HG03039 (cell line): ENCODE results near the gene BMPR1A.
"Not testable (repeated sequence)": the region's sequence is repeated elsewhere in the genome, so short reads cannot be mapped to it uniquely, and the experiment has no call there.

Source experiments
- ATAC-seq: cut with Tn5 transposase; IDR thresholded peaks from one replicate; pipeline ENCODE4 v1.9.1; 2021; ENCODE audit warnings: mild to moderate bottlenecking, moderate library complexity; ENCODE audit not compliant: unreplicated experiment

BMPR1A gene

GRCh38 chr10:86936661-86937501 lies 180.5 kb downstream of the BMPR1A start:
- no peak for ATAC-seq

- no peak for ATAC-seq
Measured at GRCh38 chr10:86937502-86938154, 181.2 kb downstream of the BMPR1A start.

GRCh38 chr10:86938260-86938659 lies 181.8 kb downstream of the BMPR1A start:
- ATAC-seq, result no peak

GRCh38 chr10:86940076-86940475 lies 183.7 kb downstream of the BMPR1A start:
- ATAC-seq, result not testable (repeated sequence)

- ATAC-seq, result no peak
Measured at GRCh38 chr10:86940677-86941076, 184.3 kb downstream of the BMPR1A start.

- no peak for ATAC-seq
Measured at GRCh38 chr10:86941426-86941825, 185.0 kb downstream of the BMPR1A start.

GRCh38 chr10:86941991-86942421 lies 185.6 kb downstream of the BMPR1A start:
- no peak for ATAC-seq

- no peak for ATAC-seq
Measured at GRCh38 chr10:86942441-86943315, 186.3 kb downstream of the BMPR1A start.

- ATAC-seq, result no peak
Measured at GRCh38 chr10:86943316-86944030, 187.1 kb downstream of the BMPR1A start.

GRCh38 chr10:86944031-86944419 lies 187.6 kb downstream of the BMPR1A start:
- ATAC-seq, result no peak

- no peak for ATAC-seq
Measured at GRCh38 chr10:86944471-86944870, 188.1 kb downstream of the BMPR1A start.

GRCh38 chr10:86944907-86945306 lies 188.5 kb downstream of the BMPR1A start:
- no peak for ATAC-seq

GRCh38 chr10:86945361-86946212 lies 189.2 kb downstream of the BMPR1A start:
- no peak for ATAC-seq

GRCh38 chr10:86946213-86947155 lies 190.1 kb downstream of the BMPR1A start:
- no peak for ATAC-seq

GRCh38 chr10:86947806-86948205 lies 191.4 kb downstream of the BMPR1A start:
- ATAC-seq, result not testable (repeated sequence)

GRCh38 chr10:86950349-86950748 lies 193.9 kb downstream of the BMPR1A start:
- no peak for ATAC-seq

GRCh38 chr10:86951184-86951761 lies 194.9 kb downstream of the BMPR1A start:
- no peak for ATAC-seq

GRCh38 chr10:86952106-86952505 lies 195.7 kb downstream of the BMPR1A start:
- no peak for ATAC-seq
